IgD-negative memory B cell (primary cell): ENCODE results near the gene ASNS. TPM values are rescaled to one million over a fixed set of nuclear protein-coding genes. Genes with fewer than 3 reads are reported as not detected.

ENCODE experiments used
- polyA plus RNA-seq: library from polyadenylated mRNA; unstranded; fragments of 300-500 nt; fragmentation: Illumina TruSeq; gene quantifications from one replicate; pipeline ENCODE4 v1.2.3, GENCODE V29; 2021

The ASNS gene
- polyA plus RNA-seq, 1 donor from 2014 or later, result 18.1 TPM

Other genes starting within 250 kb of the ASNS start
- gene TAC1, start 140.3 kb downstream of the ASNS start, polyA plus RNA-seq, result not detected
- gene OCM2, start 117.8 kb upstream of the ASNS start, polyA plus RNA-seq, result not detected
- 1.6 TPM for gene LMTK2, start 234.5 kb upstream of the ASNS start, polyA plus RNA-seq